ENCODE measurements around the gene TEC. TPM values are rescaled to one million over a fixed set of nuclear protein-coding genes. Genes with fewer than 3 reads are reported as not detected.
A peak's percentile ranks its signal among the peaks of the same experiment; 100 is the strongest.

TEC gene
- total RNA-seq, 1 donor from 2014 or later: 0.35 TPM

GRCh38 chr4:48112017-48112667 lies 157.5 kb downstream of the TEC start:
- H3K4me1 Mint-ChIP-seq (ENCODE audit: low read depth): no peaks in the 10 kb centered on the region
- DNase-seq (ENCODE audit: low spot score): no peak
- no peaks in the 10 kb centered on the region for H3K9me3 Mint-ChIP-seq (ENCODE audit: low read depth)
- no peaks in the 10 kb centered on the region for H3K36me3 Mint-ChIP-seq (ENCODE audit: low read depth)
- TF ChIP-seq, protein P1, sequence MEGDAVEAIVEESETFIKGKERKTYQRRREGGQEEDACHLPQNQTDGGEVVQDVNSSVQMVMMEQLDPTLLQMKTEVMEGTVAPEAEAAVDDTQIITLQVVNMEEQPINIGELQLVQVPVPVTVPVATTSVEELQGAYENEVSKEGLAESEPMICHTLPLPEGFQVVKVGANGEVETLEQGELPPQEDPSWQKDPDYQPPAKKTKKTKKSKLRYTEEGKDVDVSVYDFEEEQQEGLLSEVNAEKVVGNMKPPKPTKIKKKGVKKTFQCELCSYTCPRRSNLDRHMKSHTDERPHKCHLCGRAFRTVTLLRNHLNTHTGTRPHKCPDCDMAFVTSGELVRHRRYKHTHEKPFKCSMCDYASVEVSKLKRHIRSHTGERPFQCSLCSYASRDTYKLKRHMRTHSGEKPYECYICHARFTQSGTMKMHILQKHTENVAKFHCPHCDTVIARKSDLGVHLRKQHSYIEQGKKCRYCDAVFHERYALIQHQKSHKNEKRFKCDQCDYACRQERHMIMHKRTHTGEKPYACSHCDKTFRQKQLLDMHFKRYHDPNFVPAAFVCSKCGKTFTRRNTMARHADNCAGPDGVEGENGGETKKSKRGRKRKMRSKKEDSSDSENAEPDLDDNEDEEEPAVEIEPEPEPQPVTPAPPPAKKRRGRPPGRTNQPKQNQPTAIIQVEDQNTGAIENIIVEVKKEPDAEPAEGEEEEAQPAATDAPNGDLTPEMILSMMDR (IDR thresholded peaks at IDR 0.05): no peak
- H3K27me3 Mint-ChIP-seq (ENCODE audit: low read depth): peaks cover 6% of the 10 kb centered on the region
- H3K27ac Mint-ChIP-seq (ENCODE audit: unreplicated experiment): no peak overlapping the region
- H3K4me3 Mint-ChIP-seq (ENCODE audit: unreplicated experiment): no peak overlapping the region

DNA sequence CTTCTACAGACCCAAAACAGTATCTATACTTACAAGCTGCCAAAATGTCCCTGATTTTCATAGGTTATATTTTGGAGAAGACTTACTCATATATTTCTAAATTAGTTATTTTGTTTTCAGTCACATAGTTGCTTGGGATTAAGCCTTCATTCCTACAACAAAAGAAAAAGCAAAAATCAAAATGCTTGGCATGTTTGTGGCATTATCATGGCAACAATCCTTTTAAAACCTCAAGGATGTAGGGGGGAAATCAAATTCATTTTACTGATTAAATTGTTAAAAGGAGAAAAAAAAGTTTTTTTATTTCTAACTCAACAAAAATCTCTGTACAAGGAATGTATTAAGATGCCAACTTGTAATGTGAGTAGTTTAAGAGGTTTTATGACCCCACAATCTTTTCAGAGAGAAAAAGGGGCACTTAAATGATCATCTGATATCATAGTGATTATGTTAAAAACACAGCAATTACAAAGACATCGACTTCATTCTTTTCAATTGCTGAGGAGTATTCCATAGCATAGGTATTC lies 159.1 kb downstream of the TEC start:
- Mint-ChIP-seq H3K36me3 (ENCODE audit: low read depth) (no peaks in the 10 kb centered on the region), H3K4me3 (ENCODE audit: unreplicated experiment) (no peak overlapping the region), H3K4me1 (ENCODE audit: low read depth) (no peaks in the 10 kb centered on the region), H3K9me3 (ENCODE audit: low read depth) (no peaks in the 10 kb centered on the region), H3K27me3 (ENCODE audit: low read depth) (peaks cover 13% of the 10 kb centered on the region), H3K27ac (ENCODE audit: unreplicated experiment) (no peak overlapping the region)
- no peak for DNase-seq (ENCODE audit: low spot score)
- TF ChIP-seq, protein P1 (IDR thresholded peaks at IDR 0.05): no peak

GRCh38 chr4:48109413-48110263 lies 160.0 kb downstream of the TEC start:
- Mint-ChIP-seq H3K4me1 (ENCODE audit: low read depth) (no peaks in the 10 kb centered on the region), H3K36me3 (ENCODE audit: low read depth) (no peaks in the 10 kb centered on the region), H3K27me3 (ENCODE audit: low read depth) (peaks cover 13% of the 10 kb centered on the region), H3K27ac (ENCODE audit: unreplicated experiment) (no peak overlapping the region), H3K9me3 (ENCODE audit: low read depth) (no peaks in the 10 kb centered on the region), H3K4me3 (ENCODE audit: unreplicated experiment) (no peak overlapping the region)
- no peak for DNase-seq (ENCODE audit: low spot score)
- TF ChIP-seq, protein P1 (IDR thresholded peaks at IDR 0.05): peak; percentile 79

GRCh38 chr4:48108309-48109073 lies 161.1 kb downstream of the TEC start:
- TF ChIP-seq, protein P1 (IDR thresholded peaks at IDR 0.05): no peak
- no peaks in the 10 kb centered on the region for H3K36me3 Mint-ChIP-seq (ENCODE audit: low read depth)
- peaks cover 13% of the 10 kb centered on the region for H3K27me3 Mint-ChIP-seq (ENCODE audit: low read depth)
- DNase-seq (ENCODE audit: low spot score): no peak
- H3K27ac Mint-ChIP-seq (ENCODE audit: unreplicated experiment): no peak overlapping the region
- H3K4me1 Mint-ChIP-seq (ENCODE audit: low read depth): no peaks in the 10 kb centered on the region
- H3K4me3 Mint-ChIP-seq (ENCODE audit: unreplicated experiment): no peak overlapping the region
- no peaks in the 10 kb centered on the region for H3K9me3 Mint-ChIP-seq (ENCODE audit: low read depth)

GRCh38 chr4:48105230-48105629 lies 164.4 kb downstream of the TEC start:
- H3K27me3 Mint-ChIP-seq (ENCODE audit: low read depth): peaks cover 11% of the 10 kb centered on the region
- no peaks in the 10 kb centered on the region for H3K9me3 Mint-ChIP-seq (ENCODE audit: low read depth)
- no peak for DNase-seq (ENCODE audit: low spot score)
- H3K27ac Mint-ChIP-seq (ENCODE audit: unreplicated experiment): no peak overlapping the region
- TF ChIP-seq, protein P1 (IDR thresholded peaks at IDR 0.05): no peak
- H3K36me3 Mint-ChIP-seq (ENCODE audit: low read depth): no peaks in the 10 kb centered on the region
- no peaks in the 10 kb centered on the region for H3K4me1 Mint-ChIP-seq (ENCODE audit: low read depth)
- H3K4me3 Mint-ChIP-seq (ENCODE audit: unreplicated experiment): no peak overlapping the region
